DND-41 (cell line): ENCODE measurements around the gene CLCA1.

ENCODE experiments used
- ATAC-seq: fragments of 200-7000 bp; cut with Tn5 transposase; 3 replicates; pipeline ENCODE4 v1.9.1; 2021; ENCODE audit warnings: low read depth; ENCODE audit not compliant: insufficient read depth
- DNase-seq: peaks from one replicate; pipeline ENCODE4 v3.0.0-alpha.2; 2020
- H2AFZ ChIP-seq: 2 replicates; pipeline ENCODE4 v1.6.0; 2012; ENCODE audit warnings: low read depth, low read length
- H3K27ac ChIP-seq: 2 replicates; pipeline ENCODE4 v1.5.1; 2012; ENCODE audit warnings: low read length, inconsistent platforms
- H3K27me3 ChIP-seq: fragments of 200-600 bp; sonication (generic); 2 replicates; pipeline ENCODE4 v1.6.0; 2012; ENCODE audit warnings: low read length, mild to moderate bottlenecking, inconsistent platforms; ENCODE audit not compliant: insufficient read depth, poor library complexity
- H3K36me3 ChIP-seq: 2 replicates; pipeline ENCODE4 v1.5.1; 2012; ENCODE audit warnings: low read length, inconsistent platforms; ENCODE audit not compliant: insufficient read depth
- H3K4me1 ChIP-seq: 2 replicates; pipeline ENCODE4 v1.5.1; 2012; ENCODE audit warnings: mild to moderate bottlenecking, low read length; ENCODE audit not compliant: insufficient read depth
- H3K4me2 ChIP-seq: 2 replicates; pipeline ENCODE4 v1.6.0; 2012; ENCODE audit warnings: mild to moderate bottlenecking, moderate library complexity, low read length, inconsistent platforms; ENCODE audit not compliant: insufficient read depth
- H3K4me3 ChIP-seq, 2 experiments: fragments of 200-600 bp in 1 of 2; shearing (Covaris generic) in 1 of 2; 2 replicates each; pipeline ENCODE4 v1.5.1; 2012 to 2016; ENCODE audit warnings: inconsistent platforms in 2 of 2, low read length in 2 of 2, mild to moderate bottlenecking in 2 of 2, low read depth in 1 of 2, moderate library complexity in 1 of 2
- H3K79me2 ChIP-seq: 2 replicates; pipeline ENCODE4 v1.6.0; 2012; ENCODE audit warnings: low read length, inconsistent platforms; ENCODE audit not compliant: insufficient read depth
- H3K9ac ChIP-seq: 2 replicates; pipeline ENCODE4 v1.6.0; 2012; ENCODE audit warnings: low read depth, mild to moderate bottlenecking, inconsistent platforms, low read length, moderate library complexity
- H3K9me3 ChIP-seq: 2 replicates; pipeline ENCODE4 v1.5.1; 2012; ENCODE audit warnings: low read length, moderate library complexity, mild to moderate bottlenecking, inconsistent platforms; ENCODE audit not compliant: insufficient read depth, severe bottlenecking
- H4K20me1 ChIP-seq: 2 replicates; pipeline ENCODE4 v1.6.0; 2012; ENCODE audit warnings: low read length; ENCODE audit not compliant: insufficient read depth
- CTCF ChIP-seq: IDR thresholded peaks from 2 replicates; pipeline ENCODE4 v1.5.1; 2012; ENCODE audit warnings: borderline replicate concordance, low read length, moderate library complexity, mild to moderate bottlenecking; ENCODE audit not compliant: poor library complexity, severe bottlenecking; ENCODE audit errors: extremely low read depth
- EZH2 ChIP-seq: IDR thresholded peaks from 3 replicates; pipeline ENCODE4 v1.6.1; 2012; ENCODE audit warnings: borderline replicate concordance, low read depth, mild to moderate bottlenecking, moderate library complexity, low read length, inconsistent platforms; ENCODE audit not compliant: severe bottlenecking

The CLCA1 gene

GRCh38 chr1:86489242-86489878, 20.6 kb downstream of the CLCA1 start:
- H3K4me1 ChIP-seq: no peaks in the 10 kb centered on the region
- H3K27ac ChIP-seq: no peak overlapping the region
- H4K20me1 ChIP-seq: no peaks in the 10 kb centered on the region
- no peak overlapping the region for H3K9ac ChIP-seq
- no peak overlapping the region for H3K4me3 ChIP-seq
- no peak overlapping the region for H2AFZ ChIP-seq
- TF ChIP-seq CTCF (no peak), EZH2 (no peak)
- no peak overlapping the region for H3K4me2 ChIP-seq
- no peaks in the 10 kb centered on the region for H3K27me3 ChIP-seq
- H3K36me3 ChIP-seq: no peaks in the 10 kb centered on the region
- ATAC-seq (no peak), DNase-seq (no peak)
- no peaks in the 10 kb centered on the region for H3K9me3 ChIP-seq
- no peaks in the 10 kb centered on the region for H3K79me2 ChIP-seq

GRCh38 chr1:86491171-86491950, 22.6 kb downstream of the CLCA1 start:
- Histone ChIP-seq H4K20me1 (no peaks in the 10 kb centered on the region), H3K4me3 (no peak overlapping the region), H3K27ac (no peak overlapping the region), H3K9me3 (no peaks in the 10 kb centered on the region), H3K79me2 (no peaks in the 10 kb centered on the region), H3K4me2 (no peak overlapping the region), H2AFZ (no peak overlapping the region), H3K4me1 (no peaks in the 10 kb centered on the region), H3K27me3 (no peaks in the 10 kb centered on the region), H3K9ac (no peak overlapping the region), H3K36me3 (no peaks in the 10 kb centered on the region)
- ATAC-seq (no peak), DNase-seq (no peak)
- TF ChIP-seq EZH2 (no peak), CTCF (no peak)

DNA sequence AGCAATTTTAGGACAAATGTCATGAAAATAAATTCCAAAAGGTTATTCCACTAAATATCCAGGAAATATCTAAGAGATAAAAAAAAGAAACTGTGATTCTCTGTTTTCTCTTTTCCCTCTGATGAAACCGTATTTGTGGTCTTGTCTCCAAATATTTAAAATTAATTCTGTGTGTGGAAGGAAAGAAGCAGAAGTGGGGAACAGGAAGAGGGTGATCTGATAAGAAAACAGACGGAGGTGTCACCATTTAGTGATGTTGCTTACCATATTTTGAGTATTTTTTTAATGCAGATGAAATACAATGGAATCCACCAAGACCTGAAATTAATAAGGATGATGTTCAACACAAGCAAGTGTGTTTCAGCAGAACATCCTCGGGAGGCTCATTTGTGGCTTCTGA, 29.6 kb downstream of the CLCA1 start:
- no peak overlapping the region for H3K4me2 ChIP-seq
- no peaks in the 10 kb centered on the region for H3K36me3 ChIP-seq
- H3K4me1 ChIP-seq: peaks cover 8% of the 10 kb centered on the region

More for the DNA sequence above, 29.6 kb downstream of the CLCA1 start:
- ATAC-seq: no peak
- H3K27ac ChIP-seq: no peak overlapping the region
- H3K79me2 ChIP-seq: no peaks in the 10 kb centered on the region
- H3K9ac ChIP-seq: no peak overlapping the region
- TF ChIP-seq EZH2 (no peak), CTCF (peak; percentile 7)
- H3K4me3 ChIP-seq: no peak overlapping the region
- no peaks in the 10 kb centered on the region for H4K20me1 ChIP-seq
- no peak for DNase-seq
- no peaks in the 10 kb centered on the region for H3K27me3 ChIP-seq
- H2AFZ ChIP-seq: no peak overlapping the region
- no peaks in the 10 kb centered on the region for H3K9me3 ChIP-seq
